OCI-LY7 (cell line): Measurements from ENCODE around the gene SLC37A1. TPM values are rescaled to one million over a fixed set of nuclear protein-coding genes. Genes with fewer than 3 reads are reported as not detected.

ENCODE experiments used
- BruUV-seq: library from RNA; stranded (reverse); fragments of 400-500 nt; replicated peaks from 2 replicates; lab custom pipeline; 2021; lab: Mats Ljungman, UMichigan
- CTCF ChIA-PET: fragments of 300-600 bp; sonication (Branson Sonifier 250); formaldehyde crosslinking; loops from one replicate; lab custom pipeline; 2022; ENCODE audit warnings: antibody characterized with exemption; ENCODE audit not compliant: unreplicated experiment; lab: Charles Lee
- POLR2A ChIA-PET: fragments of 300-600 bp; sonication (Branson Sonifier 250); formaldehyde crosslinking; loops from one replicate; lab custom pipeline; 2022; ENCODE audit warnings: antibody characterized with exemption; lab: Charles Lee
- DNase-seq: peaks from one replicate; pipeline ENCODE4 v3.0.0-alpha.2; 2015; ENCODE audit warnings: low spot score
- H2AFZ ChIP-seq: fragments of 200-600 bp; sonication (generic), shearing (Covaris generic); 2 replicates; pipeline ENCODE4 v1.6.1; 2014; ENCODE audit warnings: mild to moderate bottlenecking, antibody characterized with exemption, low read length, moderate library complexity
- H3K27ac ChIP-seq: fragments of 200-600 bp; sonication (generic); 2 replicates; pipeline ENCODE4 v1.5.1; 2014; ENCODE audit warnings: mixed run types, low read depth, mild to moderate bottlenecking, moderate library complexity, low read length, inconsistent platforms; ENCODE audit not compliant: poor library complexity, severe bottlenecking
- H3K36me3 ChIP-seq: fragments of 200-600 bp; sonication (generic); 2 replicates; pipeline ENCODE4 v1.6.1; 2014; ENCODE audit warnings: mild to moderate bottlenecking, antibody characterized with exemption, low read length, moderate library complexity, mixed read lengths; ENCODE audit not compliant: insufficient read depth
- H3K4me1 ChIP-seq: fragments of 200-600 bp; sonication (generic); 2 replicates; pipeline ENCODE4 v1.5.1; 2014; ENCODE audit warnings: mild to moderate bottlenecking, low read length; ENCODE audit not compliant: insufficient read depth, poor library complexity, severe bottlenecking
- H3K4me2 ChIP-seq: fragments of 200-600 bp; sonication (generic); 2 replicates; pipeline ENCODE4 v1.6.1; 2014; ENCODE audit warnings: mild to moderate bottlenecking, low read length
- H3K4me3 ChIP-seq: fragments of 200-600 bp; sonication (generic); 2 replicates; pipeline ENCODE4 v1.5.1; 2014; ENCODE audit warnings: mild to moderate bottlenecking, low read depth, low read length; ENCODE audit not compliant: poor library complexity, severe bottlenecking
- H3K79me2 ChIP-seq: fragments of 200-600 bp; sonication (generic); 2 replicates; pipeline ENCODE4 v1.6.1; 2016; ENCODE audit warnings: low read depth, mild to moderate bottlenecking, low read length, moderate library complexity, mixed read lengths; ENCODE audit not compliant: insufficient read depth
- H3K9me2 ChIP-seq: fragments of 200-600 bp; sonication (generic); 2 replicates; pipeline ENCODE4 v1.6.1; 2016; ENCODE audit warnings: mild to moderate bottlenecking, low read length, mixed read lengths; ENCODE audit not compliant: insufficient read depth
- H3K9me3 ChIP-seq: fragments of 200-600 bp; sonication (generic); 2 replicates; pipeline ENCODE4 v1.6.1; 2014; ENCODE audit warnings: mild to moderate bottlenecking, mixed run types, low read length, mixed read lengths
- H4K20me1 ChIP-seq: fragments of 200-600 bp; sonication (generic); 2 replicates; pipeline ENCODE4 v1.6.1; 2014; ENCODE audit warnings: mild to moderate bottlenecking, antibody characterized with exemption, low read length, moderate library complexity, mixed read lengths; ENCODE audit not compliant: insufficient read depth
- CTCF ChIP-seq: fragments of 200-600 bp; sonication (generic); conservative IDR thresholded peaks from 2 replicates; pipeline ENCODE4 v1.5.1; 2014; ENCODE audit warnings: mild to moderate bottlenecking, antibody characterized with exemption, low read length, moderate library complexity, mixed read lengths
- EZH2phosphoT487 ChIP-seq: fragments of 200-600 bp; sonication (generic); IDR thresholded peaks from 2 replicates; pipeline ENCODE4 v1.6.1; 2018; ENCODE audit warnings: low read depth, borderline replicate concordance, mild to moderate bottlenecking, mixed run types, antibody characterized with exemption, low read length, moderate library complexity, mixed read lengths
- intact Hi-C: fragments of 100-400 bp; cut with micrococcal nuclease; formaldehyde crosslinking; loops from one replicate; pipeline ENCODE4 v1.10.0; 2022; ENCODE audit not compliant: unreplicated experiment
- total RNA-seq, 2 experiments: library from RNA; depleted of rRNA in 1 of 2; stranded (reverse); fragments of >200 nt in 1 of 2; shearing (Covaris generic) in 1 of 2; gene quantifications; 2 replicates each; pipeline ENCODE4 v1.2.3, GENCODE V29; 2014 to 2022

The SLC37A1 gene
- total RNA-seq, 2 experiments from 2014 or later: 22.5 to 27.6 TPM

- peaks cover 87% of the 10 kb centered on the region for H3K4me1 ChIP-seq
- no peak for TF ChIP-seq EZH2phosphoT487
- no peak for TF ChIP-seq CTCF
- no peaks in the 10 kb centered on the region for H4K20me1 ChIP-seq
- no peak overlapping the region for H2AFZ ChIP-seq
- no peaks in the 10 kb centered on the region for H3K79me2 ChIP-seq
- H3K36me3 ChIP-seq: no peaks in the 10 kb centered on the region
- intact Hi-C loops: loop anchor here (5.0 to 10.0 kb wide), 2 partner anchors 196 to 602 kb away; no protein-coding TSS in a partner anchor
- H3K9me2 ChIP-seq: no peaks in the 10 kb centered on the region
- POLR2A ChIA-PET: interaction anchor here (0.8 to 2.0 kb wide), 3 partner anchors 16 to 71 kb away, joined by 3 to 8 read pairs (median 6); no protein-coding TSS in a partner anchor
- H3K27ac ChIP-seq: no peak overlapping the region
- BruUV-seq: no TSS peak
- CTCF ChIA-PET: interaction anchor here (0.5 to 1.3 kb wide), 2 partner anchors 69 to 205 kb away, joined by 4 to 5 read pairs; no protein-coding TSS in a partner anchor
- DNase-seq: no peak
- no peak overlapping the region for H3K4me3 ChIP-seq
- H3K4me2 ChIP-seq: peak overlapping the region; percentile 33; the same call in 1 of the 2 replicates
- H3K9me3 ChIP-seq: no peaks in the 10 kb centered on the region
Observed at GRCh38 chr21:42466700-42467099, 47.0 kb upstream of the SLC37A1 start.

- Histone ChIP-seq H3K27ac (no peak overlapping the region), H4K20me1 (no peaks in the 10 kb centered on the region), H3K9me2 (no peaks in the 10 kb centered on the region), H3K4me3 (no peak overlapping the region), H2AFZ (peak overlapping the region; percentile 51), H3K4me2 (peak overlapping the region; percentile 33; the same call in 1 of the 2 replicates), H3K4me1 (peaks cover 87% of the 10 kb centered on the region), H3K36me3 (no peaks in the 10 kb centered on the region), H3K9me3 (no peaks in the 10 kb centered on the region), H3K79me2 (no peaks in the 10 kb centered on the region)
- peak; percentile 66 for TF ChIP-seq CTCF
- no peak for TF ChIP-seq EZH2phosphoT487
- peak; percentile 58 for DNase-seq
- intact Hi-C loops: loop anchor here (5.0 to 10.0 kb wide), 2 partner anchors 195 to 603 kb away; no protein-coding TSS in a partner anchor
- POLR2A ChIA-PET: interaction anchor here (0.8 to 2.0 kb wide), 6 partner anchors 8 to 70 kb away, joined by 3 to 8 read pairs (median 4); no protein-coding TSS in a partner anchor
- BruUV-seq: no TSS peak
- CTCF ChIA-PET: interaction anchor here (1.3 kb wide), 1 partner anchor 69 kb away, joined by 5 read pairs; no protein-coding TSS in a partner anchor
Observed at GRCh38 chr21:42467140-42467983, 46.3 kb upstream of the SLC37A1 start.
